Left ventricle myocardium superior (tissue), 1 donor: ENCODE results near the gene GPR176. TPM values are rescaled to one million over a fixed set of nuclear protein-coding genes. Genes with fewer than 3 reads are reported as not detected.
"Not testable (repeated sequence)": the region's sequence is repeated elsewhere in the genome, so short reads cannot be mapped to it uniquely, and the experiment has no call there.

Experiments
- ATAC-seq: fragments of 200-7000 bp; cut with Tn5 transposase; one replicate; pipeline ENCODE4 v1.9.1; 2020; ENCODE audit warnings: mild to moderate bottlenecking, moderate library complexity
- DNase-seq: peaks from one replicate; pipeline ENCODE4 v3.0.0-alpha.2; 2020
- intact Hi-C: fragments of 100-400 bp; cut with micrococcal nuclease; formaldehyde crosslinking; loops from one replicate; pipeline ENCODE4 v1.11.0; 2022
- total RNA-seq: library from RNA; stranded (reverse); fragmentation: NEBNext Ultra II Directional; extraction: Animal tissue kit (Norgen Biotek cat#: 25700); gene quantifications from one replicate; pipeline ENCODE4 v1.2.1, GENCODE V29; 2021
- donor health status: DM: no; HTN: yes; CAD: no; lungs with severe emphysema.

GPR176 gene
- total RNA-seq, 1 donor from 2014 or later: 1.5 TPM

- ATAC-seq (no peak), DNase-seq (no peak)
- intact Hi-C loops: no loop called here
Measured at GRCh38 chr15:39833515-39833981, 86.5 kb downstream of the GPR176 start.

- intact Hi-C loops: no loop called here
- DNase-seq: no peak
- ATAC-seq: no peak
Measured at GRCh38 chr15:39830166-39830565, 89.9 kb downstream of the GPR176 start.

- DNase-seq (no peak), ATAC-seq (no peak)
- intact Hi-C loops: no loop called here
Measured at GRCh38 chr15:39828374-39828931, 91.6 kb downstream of the GPR176 start.

- intact Hi-C loops: no loop called here
- no peak for DNase-seq
- no peak for ATAC-seq
Measured at GRCh38 chr15:39826975-39827374, 93.1 kb downstream of the GPR176 start.

- ATAC-seq (no peak), DNase-seq (no peak)
- intact Hi-C loops: no loop called here
Measured at GRCh38 chr15:39823634-39824033, 96.4 kb downstream of the GPR176 start.

- intact Hi-C loops: no loop called here
- ATAC-seq: peak; percentile 22
Measured at GRCh38 chr15:39820050-39820602, 99.9 kb downstream of the GPR176 start.

GRCh38 chr15:39819533-39819932 is 100.5 kb downstream of the GPR176 start:
- ATAC-seq (peak; percentile 18), DNase-seq (no peak)
- intact Hi-C loops: no loop called here

More at GRCh38 chr15:39820050-39820602, 99.9 kb downstream of the GPR176 start:
- no peak for DNase-seq

GRCh38 chr15:39817892-39818291 is 102.2 kb downstream of the GPR176 start:
- intact Hi-C loops: no loop called here

GRCh38 chr15:39814489-39814888 is 105.6 kb downstream of the GPR176 start:
- DNase-seq (no peak), ATAC-seq (no peak)
- intact Hi-C loops: no loop called here

More at GRCh38 chr15:39817892-39818291, 102.2 kb downstream of the GPR176 start:
- ATAC-seq: no peak
- DNase-seq: no peak

GRCh38 chr15:39812651-39813050 is 107.4 kb downstream of the GPR176 start:
- ATAC-seq, intact Hi-C loops, DNase-seq: not testable (repeated sequence)

GRCh38 chr15:39808909-39809308 is 111.2 kb downstream of the GPR176 start:
- no peak for DNase-seq
- intact Hi-C loops: no loop called here
- no peak for ATAC-seq

GRCh38 chr15:39807791-39808190 is 112.3 kb downstream of the GPR176 start:
- intact Hi-C loops: no loop called here
- DNase-seq (no peak), ATAC-seq (no peak)

GRCh38 chr15:39804026-39804425 is 116.0 kb downstream of the GPR176 start:
- DNase-seq (no peak), ATAC-seq (no peak)
- intact Hi-C loops: no loop called here

GRCh38 chr15:39803016-39803415 is 117.0 kb downstream of the GPR176 start:
- DNase-seq: no peak
- ATAC-seq: no peak
- intact Hi-C loops: no loop called here

GRCh38 chr15:39801641-39802309 is 118.3 kb downstream of the GPR176 start:
- no peak for ATAC-seq

GRCh38 chr15:39799552-39800011 is 120.5 kb downstream of the GPR176 start:
- peak; percentile 45 for ATAC-seq
- intact Hi-C loops: no loop called here
- DNase-seq: no peak

More at GRCh38 chr15:39801641-39802309, 118.3 kb downstream of the GPR176 start:
- intact Hi-C loops: no loop called here
- no peak for DNase-seq

- DNase-seq (no peak), ATAC-seq (no peak)
- intact Hi-C loops: no loop called here
Measured at GRCh38 chr15:39798382-39798781, 121.7 kb downstream of the GPR176 start.

GRCh38 chr15:39797407-39797806 is 122.7 kb downstream of the GPR176 start:
- DNase-seq (no peak), ATAC-seq (no peak)
- intact Hi-C loops: no loop called here

GRCh38 chr15:39796601-39797000 is 123.5 kb downstream of the GPR176 start:
- no peak for DNase-seq
- no peak for ATAC-seq
- intact Hi-C loops: no loop called here

- DNase-seq (no peak), ATAC-seq (no peak)
- intact Hi-C loops: no loop called here
Measured at GRCh38 chr15:39795486-39795885, 124.6 kb downstream of the GPR176 start.

- no peak for ATAC-seq
- no peak for DNase-seq
- intact Hi-C loops: no loop called here
Measured at GRCh38 chr15:39794954-39795353, 125.1 kb downstream of the GPR176 start.
